HS-5 (cell line): ENCODE data around the gene LRRFIP1.
"Not testable (repeated sequence)": the region's sequence is repeated elsewhere in the genome, so short reads cannot be mapped to it uniquely, and the experiment has no call there.

ENCODE experiments used
- DNase-seq: peaks from one replicate; pipeline ENCODE4 v3.0.0-alpha.2; 2012; ENCODE audit warnings: low read depth

Gene LRRFIP1, protein sequence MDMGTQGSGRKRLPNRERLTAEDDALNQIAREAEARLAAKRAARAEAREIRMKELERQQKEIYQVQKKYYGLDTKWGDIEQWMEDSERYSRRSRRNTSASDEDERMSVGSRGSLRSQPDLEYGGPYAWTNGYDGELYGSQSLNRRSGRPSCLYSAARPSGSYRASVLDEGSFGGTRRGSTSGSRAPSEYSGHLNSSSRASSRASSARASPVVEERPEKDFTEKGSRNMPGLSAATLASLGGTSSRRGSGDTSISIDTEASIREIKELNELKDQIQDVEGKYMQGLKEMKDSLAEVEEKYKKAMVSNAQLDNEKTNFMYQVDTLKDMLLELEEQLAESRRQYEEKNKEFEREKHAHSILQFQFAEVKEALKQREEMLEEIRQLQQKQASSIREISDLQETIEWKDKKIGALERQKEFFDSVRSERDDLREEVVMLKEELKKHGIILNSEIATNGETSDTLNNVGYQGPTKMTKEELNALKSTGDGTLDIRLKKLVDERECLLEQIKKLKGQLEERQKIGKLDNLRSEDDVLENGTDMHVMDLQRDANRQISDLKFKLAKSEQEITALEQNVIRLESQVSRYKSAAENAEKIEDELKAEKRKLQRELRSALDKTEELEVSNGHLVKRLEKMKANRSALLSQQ

GRCh38 chr2:237627441-237628246, at the start of gene LRRFIP1:
Gene LRRFIP1, plus strand, starts transcription at chr2:237627587. Its CDS starts 58 bp downstream, at chr2:237627645.
- DNase-seq = no peak

GRCh38 chr2:237577956-237578870, 49.2 kb upstream of the LRRFIP1 start:
- DNase-seq = no peak

- DNase-seq = no peak
These were observed 46.1 kb upstream of the LRRFIP1 start for GRCh38 chr2:237581326-237581725.

- no peak for DNase-seq
These were observed 45.3 kb upstream of the LRRFIP1 start for GRCh38 chr2:237581751-237582746.

- no peak for DNase-seq
These were observed 43.7 kb upstream of the LRRFIP1 start for GRCh38 chr2:237583385-237584295.

- DNase-seq = no peak
These were observed 41.7 kb upstream of the LRRFIP1 start for GRCh38 chr2:237585590-237586221.

- no peak for DNase-seq
These were observed 39.2 kb upstream of the LRRFIP1 start for GRCh38 chr2:237588044-237588696.

DNA sequence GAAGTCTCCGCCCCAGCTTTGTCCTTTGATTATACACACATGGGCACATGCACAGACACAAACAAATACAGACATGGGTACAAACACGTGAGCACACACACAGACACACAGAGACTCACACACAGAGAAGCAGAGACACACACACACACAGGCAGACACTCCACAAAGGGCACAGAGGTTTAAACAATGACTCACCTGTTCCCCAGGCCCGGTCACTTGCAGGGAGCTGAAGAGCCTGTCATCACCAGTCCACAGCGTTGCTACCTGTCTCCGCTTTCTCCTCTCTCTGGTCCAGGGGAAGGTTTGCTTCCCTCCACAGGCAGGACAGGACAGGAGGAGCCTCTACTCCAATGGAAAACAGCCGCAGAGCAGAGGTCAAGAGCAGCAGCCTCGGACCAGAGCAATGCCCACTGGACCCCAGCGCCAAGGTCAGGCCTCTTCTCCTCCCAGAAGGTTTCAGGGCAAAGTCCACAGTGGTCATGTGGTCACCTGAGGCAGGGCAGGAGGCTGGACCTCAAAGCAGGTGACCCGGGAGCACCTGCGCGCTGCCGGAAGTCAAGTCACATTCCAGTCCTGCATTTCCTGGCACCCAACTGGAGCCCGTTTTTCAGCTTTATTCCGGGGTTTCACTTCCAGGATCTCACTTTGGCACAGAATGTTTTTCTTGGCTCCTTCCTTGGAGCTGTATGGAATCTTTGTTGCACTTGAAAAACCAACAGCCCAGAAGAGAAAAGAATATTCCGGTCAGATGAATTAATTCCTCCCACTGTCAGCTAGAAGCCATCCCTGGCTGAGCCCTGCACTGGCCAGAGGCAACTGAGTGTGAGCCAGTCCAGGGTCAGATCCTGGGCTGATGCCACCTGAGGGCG, 36.9 kb upstream of the LRRFIP1 start, which contains the start of gene RAB17:
Gene RAB17 (minus strand): TSS at position 463 of the 869 bp plus-strand sequence. CDS start 4,580 bp downstream, outside the sequence.
- DNase-seq = no peak

DNA sequence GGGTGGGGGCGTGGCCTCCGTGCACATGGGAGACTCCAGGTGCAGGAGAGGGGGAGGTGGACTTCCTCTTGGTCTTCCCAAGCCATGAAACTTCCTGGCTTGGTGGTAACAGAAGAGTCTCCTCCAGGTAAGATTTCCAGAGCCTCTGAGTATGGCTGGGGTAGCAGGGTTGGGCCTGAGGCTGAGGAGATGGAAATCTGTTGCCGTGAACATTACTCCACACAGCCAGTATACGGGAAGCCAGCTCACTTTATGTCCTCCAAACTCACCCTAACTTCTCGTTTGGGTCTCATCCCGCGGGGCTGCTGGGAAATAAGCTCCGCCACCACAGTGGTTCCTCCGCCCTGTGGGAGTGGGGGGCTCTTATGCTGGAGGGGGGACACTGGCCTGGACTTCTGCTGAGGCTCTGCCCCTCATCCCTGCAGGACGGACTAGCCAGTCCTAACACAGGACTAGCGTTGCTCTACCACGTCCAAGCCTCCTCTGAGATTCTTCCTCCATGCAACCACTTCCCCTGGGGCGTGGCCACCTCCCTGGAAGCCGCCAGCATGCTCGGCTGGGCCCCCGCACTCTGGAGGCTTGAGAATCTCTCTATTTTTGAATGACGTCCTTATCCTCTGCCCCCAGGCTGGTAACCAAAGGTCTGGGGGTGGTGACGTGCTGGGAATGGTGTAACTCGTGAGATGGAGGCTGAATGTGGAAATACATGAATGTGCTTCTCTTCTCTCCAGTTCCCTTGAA, 36.1 kb upstream of the LRRFIP1 start:
- no peak for DNase-seq

DNA sequence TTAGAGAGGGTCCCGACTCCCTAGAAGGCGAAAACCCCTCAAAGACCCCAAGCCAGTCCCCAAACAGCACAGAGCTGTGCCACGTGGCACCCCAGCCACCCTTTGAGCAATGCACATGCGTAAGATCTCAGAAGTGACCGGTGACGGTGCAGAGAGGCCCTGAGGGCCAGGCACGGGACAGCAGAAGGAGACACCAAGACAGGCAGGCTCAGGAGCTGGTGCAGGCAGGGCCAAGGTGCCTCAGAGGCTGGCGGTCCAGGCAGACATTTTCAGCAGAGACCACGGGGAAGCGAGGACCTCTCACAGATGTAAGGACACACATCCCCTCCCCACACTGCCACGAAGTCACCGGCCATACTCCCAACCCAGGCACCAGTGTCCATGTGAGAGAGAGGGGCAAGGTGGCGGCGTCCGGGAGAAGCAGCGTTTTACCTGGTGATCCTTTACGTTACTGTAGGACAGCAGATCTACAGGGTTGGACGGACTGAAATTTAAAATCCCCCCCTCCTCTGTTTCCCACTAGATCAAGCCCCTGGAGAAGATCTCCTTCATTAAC, 34.9 kb upstream of the LRRFIP1 start:
- DNase-seq = no peak

- no peak for DNase-seq
These were observed 34.4 kb upstream of the LRRFIP1 start for GRCh38 chr2:237593036-237593435.

DNA sequence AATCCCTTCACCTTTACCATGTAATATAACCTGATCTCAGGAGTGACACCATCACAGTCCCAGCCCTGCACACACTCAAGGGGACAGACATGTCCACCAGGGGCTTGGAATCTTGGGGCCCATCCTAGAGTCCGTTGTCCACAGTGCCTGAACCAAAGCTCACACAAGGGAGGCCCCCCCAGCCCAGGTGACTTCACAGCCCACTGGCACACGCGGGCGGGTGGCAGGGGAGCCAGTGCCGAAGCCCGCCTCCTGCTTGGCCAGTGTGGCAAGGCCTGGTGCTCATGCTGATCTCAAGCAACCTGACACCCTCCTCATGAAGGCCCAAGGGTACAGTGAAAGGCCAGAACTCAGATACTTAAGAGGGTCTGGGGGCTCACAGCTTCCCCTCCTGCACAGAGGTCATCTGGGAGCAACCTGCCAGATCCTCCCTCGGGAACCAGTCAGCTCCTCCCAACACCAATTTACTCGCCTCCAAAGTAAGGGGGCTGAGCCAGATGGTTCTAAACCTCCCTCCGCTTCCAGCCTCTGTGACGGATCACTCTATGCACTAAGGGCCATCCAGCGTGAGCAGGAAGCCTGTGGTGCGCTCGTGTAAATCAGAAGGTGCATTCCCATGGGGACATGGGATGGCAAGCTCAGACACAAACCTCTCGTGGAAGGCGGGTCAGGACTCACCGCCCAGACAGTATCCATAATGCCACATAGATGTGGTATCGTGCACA, 33.6 kb upstream of the LRRFIP1 start:
- DNase-seq = no peak

GRCh38 chr2:237594514-237594871, 32.9 kb upstream of the LRRFIP1 start:
- no peak for DNase-seq

GRCh38 chr2:237595829-237596519, 31.4 kb upstream of the LRRFIP1 start:
- not testable (repeated sequence) for DNase-seq
